ENCODE data around the gene TMEM184A.
A peak's percentile ranks its signal among the peaks of the same experiment; 100 is the strongest.

GRCh38 chr7:1579481-1580421 is 23.7 kb upstream of the TMEM184A start:
- TF ChIP-seq EP300 (IDR thresholded peaks at IDR 0.05; ENCODE audit: borderline replicate concordance) (no peak), YY1 (IDR thresholded peaks at IDR 0.05; ENCODE audit: low read depth) (0 out of 2 replicates have a peak, but pooled peaks have one; percentile 32), REST (IDR thresholded peaks at IDR 0.05; ENCODE audit: low read depth) (no peak), FOXM1 (IDR thresholded peaks at IDR 0.05; ENCODE audit: borderline replicate concordance, low read depth) (no peak), RAD21 (IDR thresholded peaks at IDR 0.05; ENCODE audit: low read depth) (peak; percentile 98), ZBTB7A (IDR thresholded peaks at IDR 0.05; ENCODE audit: low read depth) (no peak), NFIC (IDR thresholded peaks at IDR 0.05) (no peak), TAF1 (IDR thresholded peaks at IDR 0.05; ENCODE audit: low read depth) (no peak), TEAD4 (IDR thresholded peaks at IDR 0.05) (no peak), CEBPB (IDR thresholded peaks at IDR 0.05) (no peak)
- TF ChIP-seq, protein P1, sequence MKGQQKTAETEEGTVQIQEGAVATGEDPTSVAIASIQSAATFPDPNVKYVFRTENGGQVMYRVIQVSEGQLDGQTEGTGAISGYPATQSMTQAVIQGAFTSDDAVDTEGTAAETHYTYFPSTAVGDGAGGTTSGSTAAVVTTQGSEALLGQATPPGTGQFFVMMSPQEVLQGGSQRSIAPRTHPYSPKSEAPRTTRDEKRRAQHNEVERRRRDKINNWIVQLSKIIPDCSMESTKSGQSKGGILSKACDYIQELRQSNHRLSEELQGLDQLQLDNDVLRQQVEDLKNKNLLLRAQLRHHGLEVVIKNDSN (IDR thresholded peaks at IDR 0.05) = no peak
- TF ChIP-seq, protein P2, sequence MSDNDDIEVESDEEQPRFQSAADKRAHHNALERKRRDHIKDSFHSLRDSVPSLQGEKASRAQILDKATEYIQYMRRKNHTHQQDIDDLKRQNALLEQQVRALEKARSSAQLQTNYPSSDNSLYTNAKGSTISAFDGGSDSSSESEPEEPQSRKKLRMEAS (IDR thresholded peaks at IDR 0.05) = no peak

All from Ishikawa (cell line).